C1 segment of cervical spinal cord (tissue), 14 donors: ENCODE data around the gene PSMB11.
"Not testable (repeated sequence)": the region's sequence is repeated elsewhere in the genome, so short reads cannot be mapped to it uniquely, and the experiment has no call there.

ENCODE experiments used
- DNase-seq, 14 donors: peaks; one replicate each; lab custom pipeline; 2025; lab: John Stamatoyannopoulos, UW

PSMB11 gene

GRCh38 chr14:23042162-23042965, at the start of gene PSMB11:
TSS of gene PSMB11 (plus strand) at chr14:23042212. CDS start at chr14:23042226, 14 bp downstream.
- DNase-seq: no peak

GRCh38 chr14:22993517-22993916, 48.5 kb upstream of the PSMB11 start:
- no peak for DNase-seq

- DNase-seq: no peak
Observed at GRCh38 chr14:22994762-22995275, 47.2 kb upstream of the PSMB11 start.

GRCh38 chr14:22995889-22996625, 46.0 kb upstream of the PSMB11 start:
- DNase-seq: no peak

- DNase-seq: no peak
Observed at GRCh38 chr14:22996768-22997654, 45.0 kb upstream of the PSMB11 start.

- no peak for DNase-seq
Observed at GRCh38 chr14:22997676-22998323, 44.2 kb upstream of the PSMB11 start.

GRCh38 chr14:22998329-22999012, 43.5 kb upstream of the PSMB11 start:
- no peak for DNase-seq

- DNase-seq: no peak
Observed at GRCh38 chr14:23000860-23001259, 41.2 kb upstream of the PSMB11 start.

GRCh38 chr14:23002592-23002991, 39.4 kb upstream of the PSMB11 start:
- no peak for DNase-seq

GRCh38 chr14:23004274-23004673, 37.7 kb upstream of the PSMB11 start:
- DNase-seq: not testable (repeated sequence)

GRCh38 chr14:23005451-23006187, 36.4 kb upstream of the PSMB11 start:
- DNase-seq: no peak

- no peak for DNase-seq
Observed at GRCh38 chr14:23006188-23006534, 35.9 kb upstream of the PSMB11 start.

- peak; percentile 49 to 99 (median 95) for DNase-seq
Observed at GRCh38 chr14:23006544-23007419, 35.2 kb upstream of the PSMB11 start.

- no peak for DNase-seq
Observed at GRCh38 chr14:23008831-23009230, 33.2 kb upstream of the PSMB11 start.

- DNase-seq: no peak
Observed at GRCh38 chr14:23009483-23009938, 32.5 kb upstream of the PSMB11 start.

- DNase-seq: peak in 13 of 14 donors; percentile 5 to 77 (median 42)
Observed at GRCh38 chr14:23009939-23010726, 31.9 kb upstream of the PSMB11 start, which contains the start of gene C14orf93. TSS of gene C14orf93 (minus strand) at chr14:23010143. CDS start at chr14:22999023, 11,120 bp downstream.

GRCh38 chr14:23013054-23013748, 28.8 kb upstream of the PSMB11 start:
- no peak for DNase-seq
